AG04450 (cell line): ENCODE results near the gene FAM228B. TPM values are rescaled to one million over a fixed set of nuclear protein-coding genes. Genes with fewer than 3 reads are reported as not detected.

Experiments used
- CTCF ChIA-PET: fragments of 300-600, 350-600 bp; formaldehyde crosslinking; extraction: SDS; loops from one replicate; lab custom pipeline; 2022; ENCODE audit warnings: antibody characterized with exemption, inconsistent platforms; lab: Charles Lee
- POLR2A ChIA-PET: fragments of 350-600 bp; formaldehyde crosslinking; extraction: SDS; loops from one replicate; lab custom pipeline; 2021; ENCODE audit warnings: antibody characterized with exemption, inconsistent platforms; lab: Yijun Ruan, JAX
- DNase-seq: peaks from one replicate; pipeline ENCODE4 v3.0.0-alpha.2; 2011; ENCODE audit warnings: low read depth, low spot score
- H3K27ac ChIP-seq: one replicate; pipeline ENCODE4 v1.5.1; 2012; ENCODE audit warnings: low read depth, low read length, control low read depth
- H3K27me3 ChIP-seq: one replicate; pipeline ENCODE4 v1.6.0; 2012; ENCODE audit warnings: low read length; ENCODE audit not compliant: control insufficient read depth, insufficient read depth
- H3K4me3 ChIP-seq: 2 replicates; pipeline ENCODE4 v1.5.1; 2011; ENCODE audit warnings: mild to moderate bottlenecking, low read depth, low read length, control low read depth
- H3K9me3 ChIP-seq: 2 replicates; pipeline ENCODE4 v1.5.1; 2012; ENCODE audit warnings: low read length; ENCODE audit not compliant: control insufficient read depth, insufficient read depth
- CTCF ChIP-seq: IDR thresholded peaks from 2 replicates; pipeline ENCODE4 v1.5.1; 2011; ENCODE audit warnings: low read depth, low read length, control low read depth, inconsistent platforms
- polyA plus RNA-seq: library from polyadenylated mRNA; depleted of rRNA; stranded (reverse); fragments of >200 nt; gene quantifications from 2 replicates; pipeline ENCODE4 v1.2.3, GENCODE V29; 2011

Gene FAM228B
- polyA plus RNA-seq, 1 experiment, result 7.6 TPM

DNA sequence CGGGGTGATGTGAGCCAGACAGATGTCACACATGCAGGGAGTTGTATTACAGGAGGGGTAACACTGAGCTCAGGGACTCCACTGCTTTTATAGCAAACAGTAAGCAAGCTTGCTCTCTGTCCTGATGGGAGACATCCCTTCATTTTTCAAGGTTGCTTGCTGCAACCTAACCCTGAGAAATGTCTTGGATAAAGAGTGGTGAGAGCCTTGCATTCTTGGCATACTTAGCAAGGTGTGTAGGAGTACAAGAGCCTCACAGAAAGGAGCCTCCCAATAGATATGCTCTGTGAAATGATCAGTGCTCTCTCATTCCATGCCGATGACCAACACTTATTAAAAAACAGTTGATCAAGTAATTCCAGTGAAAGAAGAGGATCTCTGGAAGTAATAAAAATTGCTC, 8.2 kb upstream of the FAM228B start:
- no peak for TF ChIP-seq CTCF
- no peak overlapping the region for H3K4me3 ChIP-seq
- ChIA-PET POLR2A (no interaction called here), CTCF (no interaction called here)
- DNase-seq, result no peak
- H3K27ac ChIP-seq, result no peak overlapping the region
- H3K27me3 ChIP-seq, result no peaks in the 10 kb centered on the region
- H3K9me3 ChIP-seq, result peaks cover 3% of the 10 kb centered on the region; the same call in 1 of the 2 replicates

- CTCF ChIA-PET, result no interaction called here
- no peak for DNase-seq
Measured at GRCh38 chr2:24117902-24118301, 5.4 kb upstream of the FAM228B start.

DNA sequence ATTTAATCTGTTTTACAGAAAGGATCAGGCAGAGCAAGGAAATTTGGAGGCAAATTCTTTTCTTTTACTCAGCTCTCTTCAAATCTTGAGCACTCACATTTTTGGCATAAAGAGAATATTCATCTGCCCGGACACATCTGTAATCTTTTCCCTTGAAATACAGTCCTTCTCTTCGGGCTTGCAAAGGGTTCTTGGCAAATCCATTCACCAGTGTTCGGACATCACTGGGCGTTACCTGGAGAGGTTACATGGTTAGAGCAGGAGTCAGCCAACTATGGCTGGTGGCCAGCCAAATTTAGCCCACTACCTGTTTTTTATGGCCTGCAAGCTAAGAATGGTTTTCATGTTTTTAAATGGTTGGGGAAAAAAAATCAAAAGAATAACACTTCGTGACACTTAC, 2.2 kb upstream of the FAM228B start:
- H3K4me3 ChIP-seq, result no peak overlapping the region
- ChIA-PET POLR2A (interaction anchor here (1.0 kb wide), 1 partner anchor 37 kb away, joined by 3 read pairs; no protein-coding TSS in a partner anchor), CTCF (interaction anchor here (0.6 kb wide), 1 partner anchor 38 kb away, joined by 3 read pairs; no protein-coding TSS in a partner anchor)
- no peak for TF ChIP-seq CTCF
- no peak overlapping the region for H3K27ac ChIP-seq
- no peaks in the 10 kb centered on the region for H3K9me3 ChIP-seq
- no peak for DNase-seq
- no peaks in the 10 kb centered on the region for H3K27me3 ChIP-seq

More at GRCh38 chr2:24117902-24118301, 5.4 kb upstream of the FAM228B start:
- TF ChIP-seq CTCF, result no peak
- Histone ChIP-seq H3K9me3 (peaks cover 3% of the 10 kb centered on the region; the same call in 1 of the 2 replicates), H3K27me3 (no peaks in the 10 kb centered on the region), H3K27ac (no peak overlapping the region), H3K4me3 (no peak overlapping the region)
- POLR2A ChIA-PET, result no interaction called here

DNA sequence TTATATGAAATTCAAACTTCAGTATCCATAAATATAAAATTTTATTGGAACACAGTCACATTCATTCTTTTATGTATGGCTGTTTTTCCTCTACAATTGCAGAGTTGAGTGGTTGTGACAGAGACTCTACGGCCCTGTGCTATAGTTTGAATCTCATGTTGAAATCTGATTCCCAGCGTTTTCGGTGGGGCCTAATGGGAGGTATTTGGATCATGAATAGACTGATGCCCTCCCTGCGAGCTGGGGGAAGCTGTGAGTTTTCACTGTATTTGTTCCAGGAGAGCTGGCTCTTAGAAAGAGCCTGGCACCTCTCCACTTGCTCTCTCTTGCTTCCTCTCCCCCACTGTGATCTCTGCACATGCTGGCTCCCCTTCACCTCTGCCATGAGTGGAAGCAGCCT, 1.8 kb upstream of the FAM228B start:
- no peak overlapping the region for H3K27ac ChIP-seq
- no peaks in the 10 kb centered on the region for H3K27me3 ChIP-seq
- ChIA-PET POLR2A (interaction anchor here (1.0 kb wide), 1 partner anchor 37 kb away, joined by 3 read pairs; no protein-coding TSS in a partner anchor), CTCF (interaction anchor here (0.8 kb wide), 1 partner anchor 36 kb away, joined by 3 read pairs; no protein-coding TSS in a partner anchor)
- no peak overlapping the region for H3K4me3 ChIP-seq
- H3K9me3 ChIP-seq, result no peaks in the 10 kb centered on the region
- no peak for DNase-seq
- no peak for TF ChIP-seq CTCF

DNA sequence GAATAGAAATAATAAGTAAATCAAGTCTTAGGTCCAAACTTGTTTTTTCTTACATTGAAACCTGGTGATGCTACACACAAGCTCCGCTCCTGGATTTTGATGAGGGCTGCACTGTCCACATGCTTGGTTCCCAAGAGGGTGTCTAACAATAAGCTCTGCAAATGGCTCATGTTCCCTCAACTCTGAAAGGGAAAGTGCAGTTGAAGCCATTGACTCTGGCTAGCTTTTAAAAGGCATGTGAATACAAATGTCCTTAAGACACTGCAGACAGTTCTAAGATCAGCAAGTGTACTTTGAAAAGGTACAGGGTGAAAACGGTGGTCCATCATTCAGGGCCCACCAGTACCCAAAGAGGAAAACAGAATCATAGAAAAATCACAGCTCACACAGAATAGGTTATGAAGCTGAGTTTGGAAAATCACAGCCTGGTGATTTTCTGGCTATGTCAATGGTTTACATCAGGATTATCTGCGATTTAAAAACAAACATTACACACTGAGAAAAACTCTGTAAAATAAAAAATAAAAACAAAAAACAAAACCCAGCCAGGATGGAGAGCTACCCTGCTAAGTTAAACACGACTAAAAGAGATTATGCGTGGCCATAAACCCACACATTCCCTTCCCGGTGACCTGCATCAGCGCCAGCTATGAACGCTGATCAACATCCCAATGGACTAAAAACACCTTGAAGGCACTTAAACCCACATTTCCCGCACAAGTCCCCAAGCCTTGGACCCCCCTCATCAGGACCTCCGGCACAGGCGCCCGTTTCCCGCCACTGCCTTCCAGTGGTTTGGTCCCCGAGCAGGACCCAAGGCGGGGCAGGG, 689 bp upstream of the FAM228B start:
- no peak for DNase-seq
- no peak for TF ChIP-seq CTCF
- peak overlapping the region; percentile 82 for H3K4me3 ChIP-seq

More for the DNA sequence above, 689 bp upstream of the FAM228B start:
- Histone ChIP-seq H3K27me3 (no peaks in the 10 kb centered on the region), H3K27ac (no peak overlapping the region), H3K9me3 (no peaks in the 10 kb centered on the region)
- POLR2A ChIA-PET, result interaction anchor here (0.8 to 1.9 kb wide), 3 partner anchors 38 to 195 kb away, joined by 3 to 6 read pairs (median 4); partner anchors contain the start of gene TP53I3
- CTCF ChIA-PET, result interaction anchor here (1.2 to 1.5 kb wide), 2 partner anchors 39 to 298 kb away, joined by 5 read pairs; no protein-coding TSS in a partner anchor
